Kidney (tissue), 14 donors: Measurements from ENCODE around the gene NT5C1A. TPM values are rescaled to one million over a fixed set of nuclear protein-coding genes. Genes with fewer than 3 reads are reported as not detected.

Source experiments
- DNase-seq, 5 donors: peaks; one replicate each; pipeline ENCODE4 v3.0.0-alpha.2; 2013 to 2020
- FAIRE-seq: peaks from 2 replicates; lab custom pipeline; 2012; peaks lifted over from hg19 to GRCh38; lab: Jason Lieb, UNC
- H3K27ac ChIP-seq, 2 donors: one replicate each; pipeline ENCODE4 v1.7.0; 2013; ENCODE audit warnings: low read depth in 2 of 2, low read length in 2 of 2, inconsistent platforms in 1 of 2
- H3K27me3 ChIP-seq: one replicate; pipeline ENCODE4 v1.7.1; 2013; ENCODE audit warnings: low read length, inconsistent platforms; ENCODE audit not compliant: control insufficient read depth, insufficient read depth
- H3K36me3 ChIP-seq, 3 donors: one replicate each; pipeline versions ENCODE4 v1.7.0 to v1.7.1; 2013; ENCODE audit warnings: low read length in 3 of 3, control low read depth in 1 of 3, inconsistent platforms in 1 of 3; ENCODE audit not compliant: insufficient read depth in 3 of 3, control insufficient read depth in 2 of 3
- H3K4me1 ChIP-seq, 3 donors: one replicate each; pipeline versions ENCODE4 v1.7.0 to v1.7.1; 2013; ENCODE audit warnings: low read length in 3 of 3, inconsistent platforms in 1 of 3, low read depth in 1 of 3; ENCODE audit not compliant: control insufficient read depth in 2 of 3, insufficient read depth in 2 of 3
- H3K4me3 ChIP-seq, 3 donors: one replicate each; pipeline versions ENCODE4 v1.7.0 to v1.8.1; 2013; ENCODE audit warnings: low read length in 3 of 3, control low read depth in 1 of 3, inconsistent platforms in 1 of 3
- H3K9ac ChIP-seq, 3 donors: one replicate each; pipeline versions ENCODE4 v1.7.0 to v1.7.1; 2013; ENCODE audit warnings: low read length in 3 of 3, control low read depth in 1 of 3, inconsistent platforms in 1 of 3
- H3K9me3 ChIP-seq, 3 donors: one replicate each; pipeline versions ENCODE4 v1.7.0 to v1.7.1; 2013; ENCODE audit warnings: low read length in 3 of 3, control low read depth in 1 of 3, inconsistent platforms in 1 of 3; ENCODE audit not compliant: control insufficient read depth in 2 of 3, insufficient read depth in 1 of 3
- intact Hi-C: fragments of 100-400 bp; cut with DNase I; formaldehyde crosslinking; loops from one replicate; pipeline ENCODE4 v1.11.1; 2022
- polyA plus RNA-seq: library from polyadenylated mRNA; stranded (reverse); fragments of 350-450 nt; fragmentation: Illumina TruSeq; extraction: RNeasy Lipid Tissue Mini Kit (QIAGEN cat#74804); gene quantifications from one replicate; pipeline ENCODE4 v1.2.3, GENCODE V29; 2014; ENCODE audit warnings: low read depth, low replicate concordance; ENCODE audit not compliant: insufficient read depth
- total RNA-seq: library from RNA; stranded (reverse); fragmentation: NEBNext Ultra II Directional; extraction: Animal tissue kit (Norgen Biotek cat#: 25700); gene quantifications from one replicate; pipeline ENCODE4 v1.2.1, GENCODE V29; 2021
- TF ChIP-seq, protein P1 (sequence below): IDR thresholded peaks from 3 replicates; pipeline ENCODE4 v1.5.1; 2012; ENCODE audit warnings: mild to moderate bottlenecking, moderate library complexity, borderline replicate concordance; ENCODE audit not compliant: insufficient read depth; ENCODE audit errors: extremely low read depth
- donor health status: control.
- donor health status: control.
- donor health status: control.
- donor health status: control.
- donor health status: control.
- donor health status: DM: yes; HTN: yes; CAD: no.
- donor health status: Normal renal cell carcinoma (clear cell type).

Gene NT5C1A
- total and polyA plus RNA-seq, 2 donors from 2014 or later = 0.62 to 2.0 TPM

- Histone ChIP-seq H3K27me3 (no peaks in the 10 kb centered on the region), H3K27ac (no peak overlapping the region), H3K9ac (no peak overlapping the region), H3K4me3 (no peak overlapping the region), H3K4me1 (peaks cover 0 to 9% (median 0%) of the 10 kb centered on the region in 3 donors), H3K36me3 (no peaks in the 10 kb centered on the region), H3K9me3 (no peaks in the 10 kb centered on the region)
- DNase-seq (peak; percentile 84 to 88 (median 86)), FAIRE-seq (no peak)
- TF ChIP-seq, protein P1, sequence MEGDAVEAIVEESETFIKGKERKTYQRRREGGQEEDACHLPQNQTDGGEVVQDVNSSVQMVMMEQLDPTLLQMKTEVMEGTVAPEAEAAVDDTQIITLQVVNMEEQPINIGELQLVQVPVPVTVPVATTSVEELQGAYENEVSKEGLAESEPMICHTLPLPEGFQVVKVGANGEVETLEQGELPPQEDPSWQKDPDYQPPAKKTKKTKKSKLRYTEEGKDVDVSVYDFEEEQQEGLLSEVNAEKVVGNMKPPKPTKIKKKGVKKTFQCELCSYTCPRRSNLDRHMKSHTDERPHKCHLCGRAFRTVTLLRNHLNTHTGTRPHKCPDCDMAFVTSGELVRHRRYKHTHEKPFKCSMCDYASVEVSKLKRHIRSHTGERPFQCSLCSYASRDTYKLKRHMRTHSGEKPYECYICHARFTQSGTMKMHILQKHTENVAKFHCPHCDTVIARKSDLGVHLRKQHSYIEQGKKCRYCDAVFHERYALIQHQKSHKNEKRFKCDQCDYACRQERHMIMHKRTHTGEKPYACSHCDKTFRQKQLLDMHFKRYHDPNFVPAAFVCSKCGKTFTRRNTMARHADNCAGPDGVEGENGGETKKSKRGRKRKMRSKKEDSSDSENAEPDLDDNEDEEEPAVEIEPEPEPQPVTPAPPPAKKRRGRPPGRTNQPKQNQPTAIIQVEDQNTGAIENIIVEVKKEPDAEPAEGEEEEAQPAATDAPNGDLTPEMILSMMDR = peak; percentile 81
- intact Hi-C loops = no loop called here
Measured at GRCh38 chr1:39653546-39654031, 18.3 kb downstream of the NT5C1A start.

DNA sequence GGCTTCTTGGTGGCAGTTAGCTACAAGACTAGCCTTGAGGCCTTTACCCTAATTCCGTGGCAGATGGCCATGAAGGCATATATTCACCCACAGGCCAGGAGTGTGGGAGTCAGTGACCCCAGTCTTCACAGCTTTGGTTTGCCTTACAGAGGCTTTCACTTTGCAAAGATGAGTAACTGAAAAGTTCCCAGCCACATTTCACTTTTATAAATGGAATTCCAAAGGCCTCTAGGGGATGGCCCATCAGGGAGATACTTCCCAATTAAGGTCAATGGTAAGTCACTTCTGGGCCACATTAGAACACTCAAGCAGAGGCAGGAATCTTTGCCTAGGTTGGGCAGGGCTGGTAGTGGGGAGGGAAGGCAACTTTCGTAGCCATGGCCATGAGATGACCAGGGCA, 19.4 kb downstream of the NT5C1A start:
- intact Hi-C loops = no loop called here
- no peaks in the 10 kb centered on the region for H3K27me3 ChIP-seq
- no peak overlapping the region for H3K9ac ChIP-seq
- H3K27ac ChIP-seq = peak overlapping the region in 1 of 2 donors; percentile 2
- H3K4me1 ChIP-seq = peaks cover 0 to 6% (median 0%) of the 10 kb centered on the region in 3 donors
- no peak overlapping the region for H3K4me3 ChIP-seq
- FAIRE-seq (no peak), DNase-seq (no peak)
- no peaks in the 10 kb centered on the region for H3K9me3 ChIP-seq
- no peaks in the 10 kb centered on the region for H3K36me3 ChIP-seq
- TF ChIP-seq, protein P1 = no peak

GRCh38 chr1:39652105-39652504, 19.8 kb downstream of the NT5C1A start:
- Histone ChIP-seq H3K9ac (no peak overlapping the region), H3K27me3 (no peaks in the 10 kb centered on the region), H3K36me3 (no peaks in the 10 kb centered on the region), H3K4me3 (no peak overlapping the region), H3K27ac (peak overlapping the region in 1 of 2 donors; percentile 2), H3K9me3 (no peaks in the 10 kb centered on the region), H3K4me1 (peaks cover 0 to 6% (median 0%) of the 10 kb centered on the region in 3 donors)
- FAIRE-seq (no peak), DNase-seq (peak in 1 of 5 donors; percentile 80)
- TF ChIP-seq, protein P1 = no peak
- intact Hi-C loops = no loop called here

GRCh38 chr1:39650431-39650830, 21.5 kb downstream of the NT5C1A start:
- DNase-seq (no peak), FAIRE-seq (no peak)
- H3K4me3 ChIP-seq = no peak overlapping the region
- H3K4me1 ChIP-seq = peaks cover 0 to 14% (median 0%) of the 10 kb centered on the region in 3 donors
- no peak overlapping the region for H3K9ac ChIP-seq
- H3K27ac ChIP-seq = no peak overlapping the region
- H3K27me3 ChIP-seq = no peaks in the 10 kb centered on the region
- TF ChIP-seq, protein P1 = no peak
- H3K36me3 ChIP-seq = no peaks in the 10 kb centered on the region
- H3K9me3 ChIP-seq = no peaks in the 10 kb centered on the region
- intact Hi-C loops = no loop called here
